Right forelimb (tissue), 1 donor: ENCODE measurements around the gene KRTAP5-1.
A peak's percentile ranks its signal among the peaks of the same experiment; 100 is the strongest.
"Not testable (repeated sequence)": the region's sequence is repeated elsewhere in the genome, so short reads cannot be mapped to it uniquely, and the experiment has no call there.

ENCODE experiments used
- DNase-seq: peaks from one replicate; pipeline ENCODE4 v3.0.0-alpha.2; 2018

Gene KRTAP5-1

GRCh38 chr11:1600626-1601025 lies 15.5 kb upstream of the KRTAP5-1 start:
- DNase-seq = no peak

DNA sequence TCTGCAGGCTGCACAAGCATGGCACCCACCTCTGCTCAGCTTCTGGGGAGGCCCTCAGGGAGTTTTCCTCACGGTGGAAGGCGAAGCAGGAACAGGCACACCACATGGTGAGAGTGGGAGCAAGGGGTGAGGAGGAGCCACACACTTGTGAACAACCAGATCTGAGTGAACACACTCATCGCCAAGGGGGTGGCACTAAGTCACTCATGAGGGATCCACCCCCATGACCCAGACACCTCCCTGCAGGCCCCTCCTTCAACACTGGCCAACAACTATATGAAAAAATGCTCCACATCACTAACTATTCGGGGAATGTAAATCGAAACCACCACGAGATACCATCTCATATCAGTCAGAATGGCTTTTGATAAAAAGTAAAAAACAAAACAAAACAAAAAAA lies 13.7 kb upstream of the KRTAP5-1 start:
- DNase-seq = no peak

- not testable (repeated sequence) for DNase-seq
Observed at GRCh38 chr11:1598406-1598805, 13.3 kb upstream of the KRTAP5-1 start.

GRCh38 chr11:1597994-1598380 lies 12.9 kb upstream of the KRTAP5-1 start, which contains the start of gene KRTAP5-2:
Gene KRTAP5-2, minus strand, starts transcription at chr11:1598294. Its CDS starts 44 bp downstream, at chr11:1598250.
- DNase-seq = no peak

DNA sequence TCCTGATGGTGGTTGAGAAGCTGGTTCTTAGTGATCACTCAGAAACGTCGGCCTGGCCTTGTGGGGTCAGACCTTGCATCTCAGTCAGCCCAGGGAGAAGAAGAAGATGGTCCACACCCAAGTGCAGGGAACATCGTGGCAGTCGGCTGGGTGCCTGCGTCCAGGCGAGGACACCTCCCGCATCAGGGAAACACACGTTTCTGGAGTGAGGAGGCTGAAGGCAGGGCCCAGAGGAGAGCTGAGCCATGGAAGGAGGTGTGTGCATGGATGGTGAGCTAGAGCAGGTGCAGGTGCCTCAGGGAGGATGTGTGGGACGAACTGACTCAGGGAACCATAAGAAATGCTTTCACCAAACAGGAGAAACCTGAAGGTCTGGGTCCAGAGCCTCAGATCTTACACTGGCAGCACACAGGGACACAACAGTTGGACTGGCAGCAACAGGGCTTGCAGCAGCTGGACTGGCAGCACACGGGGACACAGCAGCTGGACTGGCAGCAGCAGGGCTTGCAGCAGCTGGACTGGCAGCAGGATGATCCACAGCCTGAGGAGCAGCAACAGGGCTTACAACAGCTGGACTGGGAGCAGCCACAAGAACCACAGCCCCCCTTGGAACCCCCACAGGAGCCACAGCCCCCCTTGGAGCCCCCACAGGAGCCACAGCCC lies 12.4 kb upstream of the KRTAP5-1 start:
- peak; percentile 53 for DNase-seq

- DNase-seq = not testable (repeated sequence)
Observed at GRCh38 chr11:1596576-1597121, 11.6 kb upstream of the KRTAP5-1 start.

- not testable (repeated sequence) for DNase-seq
Observed at GRCh38 chr11:1595994-1596575, 11.0 kb upstream of the KRTAP5-1 start.

GRCh38 chr11:1592628-1593027 lies 7.5 kb upstream of the KRTAP5-1 start:
- no peak for DNase-seq

- no peak for DNase-seq
Observed at GRCh38 chr11:1589996-1590395, 4.9 kb upstream of the KRTAP5-1 start.

DNA sequence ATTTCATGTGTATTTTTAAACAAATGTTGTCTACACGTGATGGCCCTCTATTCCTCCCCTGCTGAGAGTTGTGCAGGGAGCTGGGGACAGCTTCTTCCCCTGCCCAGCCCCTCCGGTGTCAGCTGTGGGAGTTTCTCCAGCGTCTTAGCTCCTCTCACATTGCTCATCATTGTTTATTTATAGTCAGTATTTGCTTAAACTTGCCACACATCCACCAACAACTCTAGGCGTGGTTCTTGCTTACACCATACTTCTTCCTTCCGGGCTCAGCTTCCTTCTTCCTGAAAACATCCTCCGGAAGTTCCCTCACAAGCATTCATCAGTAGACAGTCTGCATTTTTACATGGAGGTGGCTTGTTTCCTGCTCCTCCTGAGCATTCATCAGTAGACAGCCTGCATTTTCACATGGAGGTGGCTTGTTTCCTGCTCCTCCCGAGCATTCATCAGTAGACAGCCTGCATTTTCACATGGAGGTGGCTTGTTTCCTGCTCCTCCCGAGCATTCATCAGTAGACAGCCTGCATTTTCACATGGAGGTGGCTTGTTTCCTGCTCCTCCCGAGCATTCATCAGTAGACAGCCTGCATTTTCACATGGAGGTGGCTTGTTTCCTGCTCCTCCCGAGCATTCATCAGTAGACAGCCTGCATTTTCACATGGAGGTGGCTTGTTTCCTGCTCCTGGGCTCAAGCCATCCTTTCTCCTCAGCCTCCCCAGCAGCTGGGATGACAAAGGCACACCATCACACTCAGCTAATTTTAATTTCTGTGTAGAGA lies 4.3 kb upstream of the KRTAP5-1 start:
- not testable (repeated sequence) for DNase-seq

DNA sequence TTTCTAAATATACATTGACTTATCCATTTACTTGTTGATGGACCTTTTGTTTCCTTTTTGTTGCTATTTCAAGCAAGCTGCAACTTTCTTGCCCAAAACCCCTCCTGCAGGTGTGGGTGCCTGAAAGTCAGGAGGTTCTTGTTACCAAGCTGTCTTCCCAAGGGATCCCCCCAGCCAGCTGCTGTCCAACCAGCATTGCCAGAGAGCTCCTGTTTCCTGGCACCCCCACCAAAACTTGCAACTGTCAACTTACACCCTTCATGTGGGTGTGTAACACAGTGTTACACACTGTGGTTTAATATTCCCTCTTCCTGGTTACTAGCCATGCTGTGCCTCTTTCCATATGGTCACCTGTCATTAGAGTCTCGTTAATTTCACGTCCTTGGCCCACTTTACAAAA lies 1.6 kb upstream of the KRTAP5-1 start:
- no peak for DNase-seq

DNA sequence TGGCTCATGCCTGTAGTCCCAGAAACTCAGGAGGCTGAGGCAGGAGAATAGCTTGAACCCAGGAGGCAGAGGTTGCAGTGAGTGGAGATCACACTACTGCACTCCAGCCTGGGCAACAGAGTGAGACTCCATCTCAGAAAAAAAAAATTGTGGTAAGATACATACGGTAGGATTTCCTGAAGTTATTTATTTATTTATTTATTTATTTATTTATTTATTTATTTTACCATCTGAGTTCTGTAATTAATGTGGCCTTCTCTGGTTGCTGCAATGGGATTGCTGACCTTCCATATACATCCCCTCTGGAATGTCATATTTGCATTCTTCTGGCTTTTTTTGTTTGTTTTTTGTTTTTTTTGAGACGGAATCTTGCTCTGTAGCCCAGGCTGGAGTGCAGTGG lies 2.2 kb downstream of the KRTAP5-1 start:
- not testable (repeated sequence) for DNase-seq

GRCh38 chr11:1581976-1582375 lies 3.1 kb downstream of the KRTAP5-1 start:
- DNase-seq = no peak

DNA sequence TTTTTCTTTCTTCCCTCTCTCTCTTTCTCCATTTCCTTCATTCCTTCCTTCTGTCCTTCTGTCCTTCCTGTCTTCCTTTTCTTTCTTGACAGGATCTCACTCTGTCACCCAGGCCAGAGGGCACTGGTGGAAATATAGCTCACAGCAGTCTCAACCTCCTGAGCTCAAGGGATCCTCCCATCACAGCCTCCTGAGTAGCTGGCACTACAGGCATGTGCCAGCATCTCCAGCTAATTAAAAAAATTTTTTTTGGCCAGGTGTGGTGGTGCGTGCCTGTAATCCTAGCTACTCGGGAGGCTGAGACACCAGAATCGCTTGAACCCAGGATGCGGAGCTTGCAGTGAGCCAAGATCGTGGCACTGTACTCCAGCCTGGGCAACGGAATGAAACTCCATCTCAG lies 8.3 kb downstream of the KRTAP5-1 start:
- DNase-seq = no peak

DNA sequence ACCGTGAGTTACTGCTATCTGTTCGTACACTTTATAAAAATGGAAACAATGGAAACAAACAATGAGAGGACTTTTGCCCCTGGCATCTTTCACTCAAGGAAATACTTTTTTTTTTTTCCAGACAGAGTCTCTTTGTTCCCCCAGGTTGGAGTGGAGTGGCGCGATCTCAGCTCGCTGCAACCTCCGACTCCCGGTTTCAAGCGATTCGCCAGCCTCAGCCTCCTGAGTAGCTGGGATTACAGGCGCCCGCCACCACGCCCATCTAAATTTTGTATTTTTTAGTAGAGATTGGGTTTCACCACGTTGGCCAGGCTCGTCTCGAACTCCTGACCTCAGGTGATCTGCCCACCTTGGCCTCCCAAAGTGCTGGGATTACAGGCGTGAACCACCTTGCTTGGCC lies 9.3 kb downstream of the KRTAP5-1 start:
- not testable (repeated sequence) for DNase-seq

- no peak for DNase-seq
Observed at GRCh38 chr11:1574933-1575242, 10.2 kb downstream of the KRTAP5-1 start.

- DNase-seq = peak; percentile 73
Observed at GRCh38 chr11:1574238-1574932, 10.7 kb downstream of the KRTAP5-1 start.

DNA sequence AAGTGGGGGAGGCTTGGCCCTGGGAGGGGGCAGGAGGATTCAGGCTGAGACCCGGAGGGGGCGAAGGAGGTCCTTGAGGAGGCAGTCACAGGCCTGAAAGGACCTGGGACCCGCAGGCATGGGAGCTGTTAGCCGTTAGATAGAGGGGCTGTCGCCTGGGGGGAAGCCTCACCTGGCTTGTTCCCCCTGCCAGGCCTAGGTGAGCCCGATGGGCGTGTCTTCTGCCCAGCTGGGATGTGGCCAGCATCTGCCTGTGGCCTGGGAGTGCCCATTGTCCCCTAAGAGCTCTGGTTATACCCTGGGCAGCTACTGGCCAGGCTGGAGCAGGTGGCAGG lies 11.2 kb downstream of the KRTAP5-1 start:
- no peak for DNase-seq

DNA sequence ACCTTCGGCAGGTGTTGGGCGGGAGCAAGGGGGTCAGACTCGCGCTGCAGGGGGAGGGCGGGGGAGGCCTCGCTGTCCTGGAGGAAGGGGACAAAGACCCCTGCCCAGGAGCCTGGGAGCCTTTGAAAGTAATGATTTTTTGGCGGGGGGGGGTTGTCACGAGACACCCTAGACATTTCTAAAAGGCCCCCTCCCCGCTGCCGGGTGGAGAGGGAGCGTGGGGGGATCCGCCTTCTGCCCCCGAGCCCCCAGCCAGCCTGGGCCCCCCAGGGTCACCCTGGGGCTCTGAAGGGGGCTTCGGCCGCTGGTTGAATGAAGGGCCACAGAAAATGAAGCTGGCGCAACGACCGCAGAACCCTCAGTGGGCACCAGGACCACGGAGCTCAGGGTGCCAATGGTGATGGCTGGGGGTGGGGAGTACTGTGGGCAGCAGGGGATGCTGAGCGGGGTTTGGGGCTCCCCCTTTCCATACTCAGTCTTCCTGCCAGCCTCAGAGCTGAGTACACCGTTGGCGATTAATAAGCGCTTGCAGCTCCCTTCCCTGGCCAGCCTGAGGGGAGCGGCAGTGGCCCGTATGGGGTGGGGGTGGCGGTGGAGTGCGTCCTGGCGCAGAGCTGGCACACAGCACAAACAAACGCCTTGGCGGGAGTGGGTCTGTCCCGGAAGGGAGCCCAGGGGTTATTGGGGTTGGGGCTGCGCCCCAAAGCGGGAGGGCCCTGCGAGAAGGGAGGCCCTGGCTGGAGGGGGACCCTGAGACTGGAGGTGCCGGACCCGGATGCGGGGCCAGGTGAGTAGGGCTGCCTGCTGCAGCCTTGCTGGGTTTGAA lies 11.8 kb downstream of the KRTAP5-1 start:
- DNase-seq = peak; percentile 41

DNA sequence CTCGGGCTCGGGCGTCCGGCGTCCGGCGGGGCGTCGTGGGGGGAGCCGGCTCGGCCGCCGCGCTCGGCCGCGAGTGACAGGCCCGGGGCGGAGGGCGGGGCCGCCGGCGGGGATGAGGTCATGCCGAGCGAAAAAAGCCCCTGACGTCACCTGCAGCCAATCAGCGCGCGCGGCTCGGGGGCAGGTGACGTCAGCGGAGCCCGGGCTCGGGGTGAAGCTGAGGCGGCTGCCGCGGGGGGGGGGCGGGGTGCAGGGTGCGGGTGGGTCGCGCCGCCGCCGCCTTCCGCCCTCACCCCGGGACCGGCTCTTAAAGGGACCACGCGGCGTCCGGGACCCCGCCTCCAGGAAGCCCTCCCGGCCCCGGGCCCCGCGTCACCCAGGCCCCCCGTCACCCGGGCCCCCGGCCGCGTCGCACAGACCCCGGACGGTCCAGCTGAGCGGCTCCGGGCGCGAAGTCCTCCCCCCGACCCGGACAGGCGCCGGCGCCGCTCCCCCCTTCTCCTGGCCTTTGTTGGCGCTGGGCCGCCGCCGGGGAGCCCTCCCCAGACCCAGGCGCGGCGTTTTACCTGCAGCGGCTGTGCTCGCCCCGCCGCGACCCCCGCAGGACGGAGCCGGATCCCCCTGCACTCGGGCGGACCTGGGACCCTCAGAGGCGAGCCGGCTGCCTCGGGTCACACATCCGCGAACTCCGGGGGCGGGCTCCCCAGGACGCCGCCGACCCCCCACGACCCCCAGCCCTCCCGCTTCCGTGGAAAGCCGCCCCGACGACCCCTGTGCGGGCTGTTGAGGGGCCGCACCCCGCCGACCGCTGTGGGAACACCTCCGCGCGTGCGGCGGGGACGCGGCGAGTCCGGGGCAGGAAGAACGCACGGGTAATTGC lies 12.6 kb downstream of the KRTAP5-1 start, which contains the start of gene DUSP8:
TSS of gene DUSP8 (minus strand) at position 75 of the 880 bp plus-strand sequence. CDS start 6,445 bp downstream, outside the sequence.
- DNase-seq = peak; percentile 92

GRCh38 chr11:1571760-1572196 lies 13.3 kb downstream of the KRTAP5-1 start:
- no peak for DNase-seq
